Right atrium auricular region (tissue), 2 donors: ENCODE data around the gene MAP1LC3A. TPM values are rescaled to one million over a fixed set of nuclear protein-coding genes. Genes with fewer than 3 reads are reported as not detected.

Source experiments
- DNase-seq: peaks from one replicate; pipeline ENCODE4 v3.0.0-alpha.2; 2019; ENCODE audit warnings: low spot score
- H3K27ac ChIP-seq, 2 donors: fragments of 200-600 bp; sonication (generic); 1 replicate in 1 of 2; 2 replicates in 1 of 2; pipeline ENCODE4 v1.5.1; 2016 to 2019
- H3K27me3 ChIP-seq, 2 donors: fragments of 200-600 bp; sonication (generic); one replicate each; pipeline versions ENCODE4 v1.5.1 to v1.6.0; 2017 to 2019
- H3K36me3 ChIP-seq: fragments of 200-600 bp; sonication (generic); one replicate; pipeline ENCODE4 v1.5.1; 2016
- H3K4me1 ChIP-seq, 2 donors: fragments of 200-600 bp; sonication (generic); one replicate each; pipeline versions ENCODE4 v1.5.1 to v1.6.0; 2017 to 2019
- H3K4me3 ChIP-seq, 2 donors: fragments of 200-600 bp; sonication (generic); 1 replicate in 1 of 2; 2 replicates in 1 of 2; pipeline ENCODE4 v1.5.1; 2017 to 2019; ENCODE audit warnings: mild to moderate bottlenecking in 1 of 2, moderate library complexity in 1 of 2
- H3K9me3 ChIP-seq, 2 donors: fragments of 200-600 bp; sonication (generic); one replicate each; pipeline ENCODE4 v1.5.1; 2019
- CTCF ChIP-seq, 2 donors: fragments of 200-600 bp; sonication (generic); IDR thresholded peaks; one replicate each; pipeline ENCODE4 v1.5.1; 2019; ENCODE audit warnings: antibody characterized with exemption in 2 of 2
- total RNA-seq, 2 donors: library from RNA; depleted of rRNA; stranded (reverse); fragments of >200 nt; gene quantifications; one replicate each; pipeline ENCODE4 v1.1.0, GENCODE V29; 2016

Gene MAP1LC3A
- total RNA-seq, 2 donors from 2014 or later, result 111 to 120 TPM

- H3K4me1 ChIP-seq, result peaks cover 0 to 6% of the 10 kb centered on the region in 2 donors
- H3K27ac ChIP-seq, result peak overlapping the region in 1 of 2 donors; percentile 3
- H3K9me3 ChIP-seq, result no peaks in the 10 kb centered on the region
- no peaks in the 10 kb centered on the region for H3K27me3 ChIP-seq
- DNase-seq, result no peak
- no peak overlapping the region for H3K4me3 ChIP-seq
- no peak for TF ChIP-seq CTCF (IDR thresholded peaks at IDR 0.05)
- H3K36me3 ChIP-seq, result peaks cover 3% of the 10 kb centered on the region
Measured at GRCh38 chr20:34561661-34562060, 3.1 kb downstream of the MAP1LC3A start.

GRCh38 chr20:34562641-34563040 is 4.1 kb downstream of the MAP1LC3A start:
- Histone ChIP-seq H3K27me3 (no peaks in the 10 kb centered on the region), H3K4me1 (peaks cover 0 to 4% of the 10 kb centered on the region in 2 donors), H3K4me3 (no peak overlapping the region), H3K9me3 (no peaks in the 10 kb centered on the region), H3K36me3 (peaks cover 3% of the 10 kb centered on the region), H3K27ac (no peak overlapping the region)
- peak in 1 of 2 donors; percentile 48 for TF ChIP-seq CTCF (IDR thresholded peaks at IDR 0.05)
- no peak for DNase-seq

- DNase-seq, result no peak
- Histone ChIP-seq H3K4me1 (no peaks in the 10 kb centered on the region), H3K27ac (no peak overlapping the region), H3K9me3 (no peaks in the 10 kb centered on the region), H3K36me3 (peaks cover 3% of the 10 kb centered on the region), H3K27me3 (no peaks in the 10 kb centered on the region), H3K4me3 (no peak overlapping the region)
- TF ChIP-seq CTCF (IDR thresholded peaks at IDR 0.05), result no peak
Measured at GRCh38 chr20:34564833-34565232, 6.3 kb downstream of the MAP1LC3A start.

- DNase-seq, result no peak
- H3K27me3 ChIP-seq, result no peaks in the 10 kb centered on the region
- H3K4me3 ChIP-seq, result no peak overlapping the region
- TF ChIP-seq CTCF (IDR thresholded peaks at IDR 0.05), result no peak
- no peak overlapping the region for H3K27ac ChIP-seq
- H3K4me1 ChIP-seq, result no peaks in the 10 kb centered on the region
- H3K9me3 ChIP-seq, result no peaks in the 10 kb centered on the region
- peaks cover 12% of the 10 kb centered on the region for H3K36me3 ChIP-seq
Measured at GRCh38 chr20:34566978-34567891, 8.7 kb downstream of the MAP1LC3A start.

- TF ChIP-seq CTCF (IDR thresholded peaks at IDR 0.05), result no peak
- H3K9me3 ChIP-seq, result no peaks in the 10 kb centered on the region
- H3K4me3 ChIP-seq, result no peak overlapping the region
- no peaks in the 10 kb centered on the region for H3K4me1 ChIP-seq
- H3K27ac ChIP-seq, result no peak overlapping the region
- H3K36me3 ChIP-seq, result peaks cover 18% of the 10 kb centered on the region
- no peaks in the 10 kb centered on the region for H3K27me3 ChIP-seq
- DNase-seq, result no peak
Measured at GRCh38 chr20:34567892-34568865, 9.7 kb downstream of the MAP1LC3A start.
